Measurements from ENCODE around the gene CTSE.

Gene CTSE

DNA sequence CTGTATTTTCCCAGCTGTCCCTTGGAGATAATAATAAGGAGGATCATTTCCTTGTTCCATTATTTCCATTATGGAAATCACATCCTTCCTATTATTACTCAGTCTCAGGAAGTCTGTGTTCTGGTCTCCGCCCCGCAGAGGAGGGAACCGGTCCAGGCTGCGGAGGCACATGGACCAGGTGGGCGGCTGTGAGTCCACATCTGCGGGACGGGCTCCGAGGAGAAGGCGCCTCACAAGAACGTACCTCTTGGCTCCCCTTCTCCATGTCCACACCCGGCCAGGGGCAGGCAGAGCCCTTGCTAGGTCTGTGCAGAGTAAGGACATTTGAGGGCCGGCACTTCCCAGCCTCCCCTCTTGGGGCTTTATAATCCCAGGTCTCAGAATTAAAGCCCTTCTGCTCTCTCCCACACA is 35.1 kb downstream of the CTSE start:
- H3K79me2 ChIP-seq (ENCODE audit: insufficient read depth, low read length) = no peaks in the 10 kb centered on the region
- no peaks in the 10 kb centered on the region for H3K27me3 ChIP-seq (ENCODE audit: low read length)
- TF ChIP-seq, protein P1, sequence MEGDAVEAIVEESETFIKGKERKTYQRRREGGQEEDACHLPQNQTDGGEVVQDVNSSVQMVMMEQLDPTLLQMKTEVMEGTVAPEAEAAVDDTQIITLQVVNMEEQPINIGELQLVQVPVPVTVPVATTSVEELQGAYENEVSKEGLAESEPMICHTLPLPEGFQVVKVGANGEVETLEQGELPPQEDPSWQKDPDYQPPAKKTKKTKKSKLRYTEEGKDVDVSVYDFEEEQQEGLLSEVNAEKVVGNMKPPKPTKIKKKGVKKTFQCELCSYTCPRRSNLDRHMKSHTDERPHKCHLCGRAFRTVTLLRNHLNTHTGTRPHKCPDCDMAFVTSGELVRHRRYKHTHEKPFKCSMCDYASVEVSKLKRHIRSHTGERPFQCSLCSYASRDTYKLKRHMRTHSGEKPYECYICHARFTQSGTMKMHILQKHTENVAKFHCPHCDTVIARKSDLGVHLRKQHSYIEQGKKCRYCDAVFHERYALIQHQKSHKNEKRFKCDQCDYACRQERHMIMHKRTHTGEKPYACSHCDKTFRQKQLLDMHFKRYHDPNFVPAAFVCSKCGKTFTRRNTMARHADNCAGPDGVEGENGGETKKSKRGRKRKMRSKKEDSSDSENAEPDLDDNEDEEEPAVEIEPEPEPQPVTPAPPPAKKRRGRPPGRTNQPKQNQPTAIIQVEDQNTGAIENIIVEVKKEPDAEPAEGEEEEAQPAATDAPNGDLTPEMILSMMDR (IDR thresholded peaks at IDR 0.05; ENCODE audit: insufficient read depth, low read length, poor library complexity, severe bottlenecking) = no peak
- no peak for TF ChIP-seq EZH2phosphoT487 (conservative IDR thresholded peaks at IDR 0.05; ENCODE audit: low read length)
- no peaks in the 10 kb centered on the region for H4K20me1 ChIP-seq (ENCODE audit: low read depth, low read length)
- no peak overlapping the region for H3K9ac ChIP-seq (ENCODE audit: low read length)
- no peaks in the 10 kb centered on the region for H3F3A ChIP-seq (ENCODE audit: insufficient read depth)
- no peaks in the 10 kb centered on the region for H3K9me3 ChIP-seq (ENCODE audit: insufficient read depth, low read length)
- no peaks in the 10 kb centered on the region for H3K9me2 ChIP-seq (replicated peaks; ENCODE audit: insufficient read depth, low read length)
- H3K4me3 ChIP-seq (ENCODE audit: insufficient read depth, low read length, poor library complexity, severe bottlenecking) = no peak overlapping the region
- no peak overlapping the region for H3K4me2 ChIP-seq (ENCODE audit: low read depth, low read length, poor library complexity, severe bottlenecking)
- no peak overlapping the region for H2AFZ ChIP-seq (ENCODE audit: low read depth, low read length, severe bottlenecking)
- no peak overlapping the region for H3K27ac ChIP-seq (ENCODE audit: low read depth, low read length)
- no peaks in the 10 kb centered on the region for H3K36me3 ChIP-seq (ENCODE audit: low read length)

GRCh38 chr1:205986861-205987260 is 36.8 kb downstream of the CTSE start:
- TF ChIP-seq, protein P1 (IDR thresholded peaks at IDR 0.05; ENCODE audit: insufficient read depth, low read length, poor library complexity, severe bottlenecking) = no peak
- no peak for TF ChIP-seq EZH2phosphoT487 (conservative IDR thresholded peaks at IDR 0.05; ENCODE audit: low read length)
- Histone ChIP-seq H3K79me2 (ENCODE audit: insufficient read depth, low read length) (no peaks in the 10 kb centered on the region), H3K9ac (ENCODE audit: low read length) (no peak overlapping the region), H3K27ac (ENCODE audit: low read depth, low read length) (no peak overlapping the region), H2AFZ (ENCODE audit: low read depth, low read length, severe bottlenecking) (no peak overlapping the region), H3K4me3 (ENCODE audit: insufficient read depth, low read length, poor library complexity, severe bottlenecking) (no peak overlapping the region), H3K27me3 (ENCODE audit: low read length) (no peaks in the 10 kb centered on the region), H3K36me3 (ENCODE audit: low read length) (no peaks in the 10 kb centered on the region), H3F3A (ENCODE audit: insufficient read depth) (no peaks in the 10 kb centered on the region), H3K9me3 (ENCODE audit: insufficient read depth, low read length) (no peaks in the 10 kb centered on the region), H3K9me2 (replicated peaks; ENCODE audit: insufficient read depth, low read length) (no peaks in the 10 kb centered on the region), H4K20me1 (ENCODE audit: low read depth, low read length) (no peaks in the 10 kb centered on the region), H3K4me2 (ENCODE audit: low read depth, low read length, poor library complexity, severe bottlenecking) (no peak overlapping the region)

- Histone ChIP-seq H3K27me3 (ENCODE audit: low read length) (no peaks in the 10 kb centered on the region), H3F3A (ENCODE audit: insufficient read depth) (no peaks in the 10 kb centered on the region), H3K36me3 (ENCODE audit: low read length) (no peaks in the 10 kb centered on the region), H3K9me3 (ENCODE audit: insufficient read depth, low read length) (no peaks in the 10 kb centered on the region), H3K79me2 (ENCODE audit: insufficient read depth, low read length) (no peaks in the 10 kb centered on the region), H3K27ac (ENCODE audit: low read depth, low read length) (no peak overlapping the region), H3K4me3 (ENCODE audit: insufficient read depth, low read length, poor library complexity, severe bottlenecking) (no peak overlapping the region), H3K9me2 (replicated peaks; ENCODE audit: insufficient read depth, low read length) (no peaks in the 10 kb centered on the region), H3K4me2 (ENCODE audit: low read depth, low read length, poor library complexity, severe bottlenecking) (no peak overlapping the region), H4K20me1 (ENCODE audit: low read depth, low read length) (no peaks in the 10 kb centered on the region), H3K9ac (ENCODE audit: low read length) (no peak overlapping the region), H2AFZ (ENCODE audit: low read depth, low read length, severe bottlenecking) (no peak overlapping the region)
- no peak for TF ChIP-seq EZH2phosphoT487 (conservative IDR thresholded peaks at IDR 0.05; ENCODE audit: low read length)
- TF ChIP-seq, protein P1 (IDR thresholded peaks at IDR 0.05; ENCODE audit: insufficient read depth, low read length, poor library complexity, severe bottlenecking) = no peak
Observed at GRCh38 chr1:205986292-205986691, 37.4 kb downstream of the CTSE start.

Measured in SU-DHL-6 (cell line).